Measurements from ENCODE around the gene ELAC2.

ELAC2 gene

GRCh38 chr17:13030459-13031300, 12.9 kb upstream of the ELAC2 start:
- H3K27me3 ChIP-seq (ENCODE audit: insufficient read depth, low read depth): no peaks in the 10 kb centered on the region
- H4K20me1 ChIP-seq (ENCODE audit: insufficient read depth): no peaks in the 10 kb centered on the region

GRCh38 chr17:13030056-13030455, 12.2 kb upstream of the ELAC2 start:
- Histone ChIP-seq H3K27ac (no peak overlapping the region), H3K4me3 (IDR thresholded peaks at IDR 0.05; ENCODE audit: insufficient read depth, low read depth, low read length) (no peak overlapping the region), H3K9ac (no peak overlapping the region), H3K4me1 (ENCODE audit: low read depth, poor library complexity, severe bottlenecking) (no peaks in the 10 kb centered on the region), H2AFZ (ENCODE audit: low read depth) (no peak overlapping the region), H3K79me2 (ENCODE audit: insufficient read depth, low read depth) (no peaks in the 10 kb centered on the region), H4K20me1 (ENCODE audit: insufficient read depth) (no peaks in the 10 kb centered on the region), H3K36me3 (ENCODE audit: insufficient read depth) (no peaks in the 10 kb centered on the region), H3K27me3 (ENCODE audit: insufficient read depth, low read depth) (no peaks in the 10 kb centered on the region), H3K4me2 (no peak overlapping the region)
- no peak for TF ChIP-seq CTCF (conservative IDR thresholded peaks at IDR 0.05; ENCODE audit: low read depth, low read length)

More at GRCh38 chr17:13030459-13031300, 12.9 kb upstream of the ELAC2 start:
- H3K9ac ChIP-seq: no peak overlapping the region
- H3K79me2 ChIP-seq (ENCODE audit: insufficient read depth, low read depth): no peaks in the 10 kb centered on the region
- no peak overlapping the region for H3K4me2 ChIP-seq
- no peak overlapping the region for H2AFZ ChIP-seq (ENCODE audit: low read depth)
- no peak overlapping the region for H3K27ac ChIP-seq
- H3K4me3 ChIP-seq (IDR thresholded peaks at IDR 0.05; ENCODE audit: insufficient read depth, low read depth, low read length): no peak overlapping the region
- H3K36me3 ChIP-seq (ENCODE audit: insufficient read depth): no peaks in the 10 kb centered on the region
- TF ChIP-seq CTCF (conservative IDR thresholded peaks at IDR 0.05; ENCODE audit: low read depth, low read length): peak; percentile 53
- no peaks in the 10 kb centered on the region for H3K4me1 ChIP-seq (ENCODE audit: low read depth, poor library complexity, severe bottlenecking)

- H3K9ac ChIP-seq: no peak overlapping the region
- H3K4me1 ChIP-seq (ENCODE audit: low read depth, poor library complexity, severe bottlenecking): no peaks in the 10 kb centered on the region
- H2AFZ ChIP-seq (ENCODE audit: low read depth): no peak overlapping the region
Observed at GRCh38 chr17:13029340-13029739, 11.5 kb upstream of the ELAC2 start.

GRCh38 chr17:13027246-13027645, 9.4 kb upstream of the ELAC2 start:
- Histone ChIP-seq H2AFZ (ENCODE audit: low read depth) (no peak overlapping the region), H3K79me2 (ENCODE audit: insufficient read depth, low read depth) (no peaks in the 10 kb centered on the region), H3K4me2 (no peak overlapping the region), H3K9ac (no peak overlapping the region), H3K27me3 (ENCODE audit: insufficient read depth, low read depth) (no peaks in the 10 kb centered on the region), H3K36me3 (ENCODE audit: insufficient read depth) (no peaks in the 10 kb centered on the region), H3K4me3 (IDR thresholded peaks at IDR 0.05; ENCODE audit: insufficient read depth, low read depth, low read length) (no peak overlapping the region), H3K27ac (no peak overlapping the region), H4K20me1 (ENCODE audit: insufficient read depth) (no peaks in the 10 kb centered on the region), H3K4me1 (ENCODE audit: low read depth, poor library complexity, severe bottlenecking) (no peaks in the 10 kb centered on the region)
- TF ChIP-seq CTCF (conservative IDR thresholded peaks at IDR 0.05; ENCODE audit: low read depth, low read length): no peak

More at GRCh38 chr17:13029340-13029739, 11.5 kb upstream of the ELAC2 start:
- H3K4me2 ChIP-seq: no peak overlapping the region
- H3K79me2 ChIP-seq (ENCODE audit: insufficient read depth, low read depth): no peaks in the 10 kb centered on the region
- H4K20me1 ChIP-seq (ENCODE audit: insufficient read depth): no peaks in the 10 kb centered on the region
- no peak overlapping the region for H3K27ac ChIP-seq
- H3K4me3 ChIP-seq (IDR thresholded peaks at IDR 0.05; ENCODE audit: insufficient read depth, low read depth, low read length): no peak overlapping the region
- H3K36me3 ChIP-seq (ENCODE audit: insufficient read depth): no peaks in the 10 kb centered on the region
- no peak for TF ChIP-seq CTCF (conservative IDR thresholded peaks at IDR 0.05; ENCODE audit: low read depth, low read length)
- no peaks in the 10 kb centered on the region for H3K27me3 ChIP-seq (ENCODE audit: insufficient read depth, low read depth)

Measured in KMS-11 (cell line).